BLaER1 (cell line): Measurements from ENCODE around the gene GSTM2.
"Not testable (repeated sequence)": the region's sequence is repeated elsewhere in the genome, so short reads cannot be mapped to it uniquely, and the experiment has no call there.

Experiments
- H3K27ac ChIP-seq: shearing (Covaris generic); formaldehyde crosslinking; 2 replicates; pipeline ENCODE4 v1.8.1; 2022
- H3K27me3 ChIP-seq: shearing (Covaris generic); formaldehyde crosslinking; 2 replicates; pipeline ENCODE4 v1.8.1; 2022
- H3K36me3 ChIP-seq: shearing (Covaris generic); formaldehyde crosslinking; 2 replicates; pipeline ENCODE4 v1.8.1; 2022
- H3K4me1 ChIP-seq: shearing (Covaris generic); formaldehyde crosslinking; 2 replicates; pipeline ENCODE4 v1.8.1; 2022
- H3K4me2 ChIP-seq: shearing (Covaris generic); formaldehyde crosslinking; 2 replicates; pipeline ENCODE4 v1.8.1; 2022
- H3K4me3 ChIP-seq: shearing (Covaris generic); formaldehyde crosslinking; 2 replicates; pipeline ENCODE4 v1.8.1; 2022
- H3K9ac ChIP-seq: shearing (Covaris generic); formaldehyde crosslinking; 2 replicates; pipeline ENCODE4 v1.8.1; 2022
- H3K9me3 ChIP-seq: shearing (Covaris generic); formaldehyde crosslinking; 2 replicates; pipeline ENCODE4 v1.8.1; 2022
- H4K20me1 ChIP-seq: shearing (Covaris generic); formaldehyde crosslinking; 2 replicates; pipeline ENCODE4 v1.8.1; 2022
- Cebpa-rat ChIP-seq: shearing (Covaris generic); IDR thresholded peaks from 2 replicates; pipeline ENCODE4 v1.8.1; 2022

Gene GSTM2

GRCh38 chr1:109697066-109697465 lies 29.2 kb downstream of the GSTM2 start:
- Histone ChIP-seq H3K27me3 (no peaks in the 10 kb centered on the region), H3K4me2 (no peak overlapping the region), H3K36me3 (peaks cover 36% of the 10 kb centered on the region), H3K9me3 (no peaks in the 10 kb centered on the region), H3K4me3 (no peak overlapping the region), H3K27ac (no peak overlapping the region), H3K4me1 (no peaks in the 10 kb centered on the region), H3K9ac (no peak overlapping the region), H4K20me1 (no peaks in the 10 kb centered on the region)
- TF ChIP-seq Cebpa-rat = no peak

- H3K4me2 ChIP-seq, H3K27ac ChIP-seq: not testable (repeated sequence)
Measured at GRCh38 chr1:109697861-109698260, 30.0 kb downstream of the GSTM2 start.

GRCh38 chr1:109702940-109703339 lies 35.1 kb downstream of the GSTM2 start:
- not testable (repeated sequence) for H3K4me3 ChIP-seq

More at GRCh38 chr1:109697861-109698260, 30.0 kb downstream of the GSTM2 start:
- not testable (repeated sequence) for H3K27me3 ChIP-seq, H3K4me3 ChIP-seq, H3K9ac ChIP-seq, H3K9me3 ChIP-seq, H3K4me1 ChIP-seq, H4K20me1 ChIP-seq
- H3K36me3 ChIP-seq = peaks cover 28% of the 10 kb centered on the region

GRCh38 chr1:109704173-109704572 lies 36.3 kb downstream of the GSTM2 start:
- H3K4me2 ChIP-seq = no peak overlapping the region
- no peaks in the 10 kb centered on the region for H4K20me1 ChIP-seq
- no peak overlapping the region for H3K27ac ChIP-seq
- H3K9ac ChIP-seq = no peak overlapping the region
- no peaks in the 10 kb centered on the region for H3K4me1 ChIP-seq
- no peaks in the 10 kb centered on the region for H3K27me3 ChIP-seq
- no peak overlapping the region for H3K4me3 ChIP-seq
- peaks cover 41% of the 10 kb centered on the region for H3K9me3 ChIP-seq
- no peak for TF ChIP-seq Cebpa-rat
- H3K36me3 ChIP-seq = no peaks in the 10 kb centered on the region; the same call in 1 of the 2 replicates

More at GRCh38 chr1:109702940-109703339, 35.1 kb downstream of the GSTM2 start:
- H3K36me3 ChIP-seq, H4K20me1 ChIP-seq, H3K27ac ChIP-seq, H3K9ac ChIP-seq, H3K4me1 ChIP-seq, H3K27me3 ChIP-seq, H3K4me2 ChIP-seq: not testable (repeated sequence)
- H3K9me3 ChIP-seq = peaks cover 28% of the 10 kb centered on the region

GRCh38 chr1:109705411-109705810 lies 37.6 kb downstream of the GSTM2 start:
- H3K9ac ChIP-seq = no peak overlapping the region
- H4K20me1 ChIP-seq = no peaks in the 10 kb centered on the region
- H3K27ac ChIP-seq = no peak overlapping the region
- H3K9me3 ChIP-seq = peaks cover 52% of the 10 kb centered on the region
- no peak for TF ChIP-seq Cebpa-rat
- H3K4me2 ChIP-seq = no peak overlapping the region
- H3K4me1 ChIP-seq = no peaks in the 10 kb centered on the region
- H3K27me3 ChIP-seq = no peaks in the 10 kb centered on the region
- H3K4me3 ChIP-seq = no peak overlapping the region
- H3K36me3 ChIP-seq = no peaks in the 10 kb centered on the region; the same call in 1 of the 2 replicates

GRCh38 chr1:109708949-109709348 lies 41.1 kb downstream of the GSTM2 start:
- H3K36me3 ChIP-seq, H3K27ac ChIP-seq, H3K4me3 ChIP-seq, H3K9ac ChIP-seq, H3K4me2 ChIP-seq, H4K20me1 ChIP-seq, H3K4me1 ChIP-seq: not testable (repeated sequence)
- H3K27me3 ChIP-seq = peaks cover 11% of the 10 kb centered on the region
- H3K9me3 ChIP-seq = peaks cover 52% of the 10 kb centered on the region

- H3K4me1 ChIP-seq, H3K27ac ChIP-seq, H3K4me2 ChIP-seq, H3K36me3 ChIP-seq, H3K4me3 ChIP-seq, H4K20me1 ChIP-seq, H3K9ac ChIP-seq: not testable (repeated sequence)
- Histone ChIP-seq H3K27me3 (peaks cover 11% of the 10 kb centered on the region), H3K9me3 (peaks cover 46% of the 10 kb centered on the region)
Measured at GRCh38 chr1:109709822-109710221, 42.0 kb downstream of the GSTM2 start.

GRCh38 chr1:109711593-109712320 lies 43.9 kb downstream of the GSTM2 start, which contains the start of gene GSTM5:
Gene GSTM5, plus strand, starts transcription at chr1:109712251. Its CDS starts 62 bp downstream, at chr1:109712313.
- Histone ChIP-seq H3K27me3 (peaks cover 11% of the 10 kb centered on the region), H3K9me3 (peaks cover 46% of the 10 kb centered on the region), H3K4me2 (peak within 1 kb of the TSS; percentile 22; the same call in 1 of the 2 replicates)
- H3K27ac ChIP-seq, H3K36me3 ChIP-seq, H3K4me3 ChIP-seq, H3K9ac ChIP-seq, H3K4me1 ChIP-seq, H4K20me1 ChIP-seq: not testable (repeated sequence)

GRCh38 chr1:109712321-109712864 lies 44.5 kb downstream of the GSTM2 start:
- H3K4me1 ChIP-seq = no peaks in the 10 kb centered on the region
- H3K27me3 ChIP-seq = peaks cover 11% of the 10 kb centered on the region
- H3K36me3 ChIP-seq = no peaks in the 10 kb centered on the region; the same call in 1 of the 2 replicates
- no peak overlapping the region for H3K9ac ChIP-seq
- H3K27ac ChIP-seq = no peak overlapping the region
- no peak for TF ChIP-seq Cebpa-rat
- H4K20me1 ChIP-seq = no peaks in the 10 kb centered on the region
- H3K4me2 ChIP-seq = peak overlapping the region; percentile 22; the same call in 1 of the 2 replicates
- peaks cover 41% of the 10 kb centered on the region for H3K9me3 ChIP-seq
- no peak overlapping the region for H3K4me3 ChIP-seq

- no peak overlapping the region for H3K27ac ChIP-seq
- H3K27me3 ChIP-seq = peaks cover 11% of the 10 kb centered on the region
- no peak overlapping the region for H3K4me2 ChIP-seq
- no peak overlapping the region for H3K4me3 ChIP-seq
- no peaks in the 10 kb centered on the region for H4K20me1 ChIP-seq
- no peaks in the 10 kb centered on the region for H3K4me1 ChIP-seq
- no peak overlapping the region for H3K9ac ChIP-seq
- H3K9me3 ChIP-seq = peaks cover 29% of the 10 kb centered on the region
- TF ChIP-seq Cebpa-rat = no peak
- no peaks in the 10 kb centered on the region for H3K36me3 ChIP-seq
Measured at GRCh38 chr1:109713636-109714035, 45.8 kb downstream of the GSTM2 start.
